H9 (cell line): ENCODE results near the gene EMC9. TPM values are rescaled to one million over a fixed set of nuclear protein-coding genes. Genes with fewer than 3 reads are reported as not detected.

Experiments used
- DNase-seq: peaks from one replicate; pipeline ENCODE4 v3.0.0-alpha.2; 2017
- H2AFZ ChIP-seq: one replicate; pipeline ENCODE4 v1.6.1; 2013; ENCODE audit warnings: mild to moderate bottlenecking, low read length, control low read depth, moderate library complexity
- H2AK5ac ChIP-seq: 2 replicates; pipeline ENCODE4 v1.6.1; 2013; ENCODE audit warnings: low read length, control low read depth, mixed read lengths; ENCODE audit not compliant: insufficient read length
- H2BK120ac ChIP-seq: one replicate; pipeline ENCODE4 v1.6.1; 2013; ENCODE audit warnings: low read depth, mild to moderate bottlenecking, low read length, control low read depth, inconsistent platforms; ENCODE audit not compliant: poor library complexity, severe bottlenecking
- H2BK12ac ChIP-seq: 2 replicates; pipeline ENCODE4 v1.6.1; 2013; ENCODE audit warnings: low read length, control low read depth, mixed read lengths, low read depth; ENCODE audit not compliant: insufficient read length
- H2BK15ac ChIP-seq: 2 replicates; pipeline ENCODE4 v1.6.1; 2013; ENCODE audit warnings: low read depth, low read length, control low read depth
- H2BK20ac ChIP-seq: one replicate; pipeline ENCODE4 v1.6.1; 2013; ENCODE audit warnings: low read depth, mild to moderate bottlenecking, low read length, control low read depth, inconsistent platforms; ENCODE audit not compliant: poor library complexity, severe bottlenecking
- H2BK5ac ChIP-seq: 2 replicates; pipeline ENCODE4 v1.6.1; 2013; ENCODE audit warnings: low read length, control low read depth, mixed read lengths; ENCODE audit not compliant: insufficient read length
- H3K14ac ChIP-seq: 2 replicates; pipeline ENCODE4 v1.6.1; 2013; ENCODE audit warnings: low read length, control low read depth; ENCODE audit not compliant: insufficient read depth
- H3K18ac ChIP-seq: 2 replicates; pipeline ENCODE4 v1.6.1; 2013; ENCODE audit warnings: low read depth, mild to moderate bottlenecking, mixed read lengths, low read length, control low read depth; ENCODE audit not compliant: insufficient read length
- H3K23ac ChIP-seq: 2 replicates; pipeline ENCODE4 v1.6.1; 2013; ENCODE audit warnings: low read length, control low read depth, mixed read lengths, low read depth; ENCODE audit not compliant: insufficient read length
- H3K23me2 ChIP-seq: 2 replicates; pipeline ENCODE4 v1.6.1; 2013; ENCODE audit warnings: low read depth, mild to moderate bottlenecking, mixed read lengths, low read length, control low read depth; ENCODE audit not compliant: insufficient read length, poor library complexity, severe bottlenecking
- H3K27ac ChIP-seq: 2 replicates; pipeline ENCODE4 v1.5.1; 2013; ENCODE audit warnings: low read length, control low read depth, mixed read lengths, low read depth; ENCODE audit not compliant: insufficient read length
- H3K27me3 ChIP-seq: 2 replicates; pipeline ENCODE4 v1.6.1; 2013; ENCODE audit warnings: low read length, control low read depth, inconsistent platforms; ENCODE audit not compliant: insufficient read depth
- H3K4ac ChIP-seq: 2 replicates; pipeline ENCODE4 v1.6.1; 2013; ENCODE audit warnings: low read depth, mild to moderate bottlenecking, control low read depth, inconsistent platforms, low read length, moderate library complexity
- H3K4me1 ChIP-seq: 2 replicates; pipeline ENCODE4 v1.6.1; 2013; ENCODE audit warnings: low read length, control low read depth, inconsistent platforms; ENCODE audit not compliant: insufficient read depth
- H3K4me2 ChIP-seq: 2 replicates; pipeline ENCODE4 v1.6.1; 2013; ENCODE audit warnings: low read length, control low read depth, mixed read lengths; ENCODE audit not compliant: insufficient read length, insufficient read depth
- H3K56ac ChIP-seq: 2 replicates; pipeline ENCODE4 v1.6.1; 2013; ENCODE audit warnings: low read depth, mild to moderate bottlenecking, mixed read lengths, low read length, control low read depth; ENCODE audit not compliant: insufficient read length
- H3K79me1 ChIP-seq: 2 replicates; pipeline ENCODE4 v1.6.1; 2013; ENCODE audit warnings: low read depth, mild to moderate bottlenecking, moderate library complexity, low read length, control low read depth, inconsistent platforms; ENCODE audit not compliant: insufficient read depth, poor library complexity, severe bottlenecking
- H3K79me2 ChIP-seq: 2 replicates; pipeline ENCODE4 v1.6.1; 2013; ENCODE audit warnings: low read length, control low read depth, inconsistent platforms; ENCODE audit not compliant: insufficient read depth
- H3K9ac ChIP-seq: 2 replicates; pipeline ENCODE4 v1.6.1; 2013; ENCODE audit warnings: low read length, control low read depth, mixed read lengths; ENCODE audit not compliant: insufficient read length; ENCODE audit errors: extremely low read depth
- H3K9me3 ChIP-seq: one replicate; pipeline ENCODE4 v1.6.1; 2013; ENCODE audit warnings: low read depth, low read length, inconsistent platforms; ENCODE audit not compliant: control insufficient read depth
- H3T11ph ChIP-seq: one replicate; pipeline ENCODE4 v1.6.1; 2013; ENCODE audit warnings: mild to moderate bottlenecking, low read length, control low read depth, inconsistent platforms
- H4K20me1 ChIP-seq: one replicate; pipeline ENCODE4 v1.6.1; 2013; ENCODE audit not compliant: control insufficient read depth, insufficient read length, insufficient read depth
- H4K5ac ChIP-seq: 2 replicates; pipeline ENCODE4 v1.6.1; 2013; ENCODE audit warnings: low read depth, mild to moderate bottlenecking, mixed read lengths, low read length, control low read depth; ENCODE audit not compliant: insufficient read length
- H4K8ac ChIP-seq: replicated peaks from 2 replicates; pipeline ENCODE4 v1.6.1; 2013; ENCODE audit warnings: low read length, control low read depth, mixed read lengths, low read depth; ENCODE audit not compliant: insufficient read length
- H4K91ac ChIP-seq: 2 replicates; pipeline ENCODE4 v1.6.1; 2013; ENCODE audit warnings: low read depth, mild to moderate bottlenecking, moderate library complexity, mixed read lengths, low read length, control low read depth; ENCODE audit not compliant: insufficient read length
- H3K27ac Mint-ChIP-seq, 3 experiments: 2 replicates in 2 of 3; 3 replicates in 1 of 3; pipeline ENCODE4 v1.8.0; 2020 to 2021; ENCODE audit warnings: mixed read lengths in 3 of 3, mild to moderate bottlenecking in 1 of 3, moderate library complexity in 1 of 3
- H3K27me3 Mint-ChIP-seq: 2 replicates; pipeline ENCODE4 v1.8.0; 2021; ENCODE audit warnings: low read depth, mild to moderate bottlenecking, moderate library complexity, mixed read lengths
- H3K36me3 Mint-ChIP-seq, 3 experiments: 2 replicates in 2 of 3; 3 replicates in 1 of 3; pipeline ENCODE4 v1.8.0; 2020 to 2021; ENCODE audit warnings: low read depth in 3 of 3, mixed read lengths in 3 of 3; ENCODE audit not compliant: insufficient read depth in 1 of 3
- H3K4me1 Mint-ChIP-seq, 2 experiments: 2 replicates each; pipeline ENCODE4 v1.8.0; 2020; ENCODE audit warnings: mixed read lengths in 2 of 2
- H3K4me3 Mint-ChIP-seq, 2 experiments: 2 replicates in 1 of 2; 3 replicates in 1 of 2; pipeline ENCODE4 v1.8.0; 2020 to 2021; ENCODE audit warnings: mild to moderate bottlenecking in 2 of 2, mixed read lengths in 2 of 2, moderate library complexity in 1 of 2
- H3K9me3 Mint-ChIP-seq, 2 experiments: 2 replicates in 1 of 2; 3 replicates in 1 of 2; pipeline ENCODE4 v1.8.0; 2020; ENCODE audit warnings: mild to moderate bottlenecking in 2 of 2, mixed read lengths in 2 of 2, moderate library complexity in 1 of 2
- WGBS: extraction: QIAGEN DNeasy Blood & Tissue Kit; methylation state at CpG from one replicate; pipeline ENCODE4 v1.1.7; 2013; ENCODE audit warnings: missing lambda C conversion rate, low lambda C conversion rate, mixed read lengths; ENCODE audit not compliant: insufficient read length; ENCODE audit errors: extremely low coverage; 5-methylcytosine and 5-hydroxymethylcytosine counted together
- total RNA-seq: library from RNA; stranded (reverse); gene quantifications from 2 replicates; pipeline ENCODE4 v1.2.1, GENCODE V29; 2021
- TF ChIP-seq, protein P1 (sequence below): fragments of 200-600 bp; sonication (generic); conservative IDR thresholded peaks from 3 replicates; pipeline ENCODE4 v1.8.0; 2021; ENCODE audit warnings: antibody characterized with exemption, mild to moderate bottlenecking

EMC9 gene
- total RNA-seq, 1 experiment from 2014 or later: 52.9 TPM

DNA sequence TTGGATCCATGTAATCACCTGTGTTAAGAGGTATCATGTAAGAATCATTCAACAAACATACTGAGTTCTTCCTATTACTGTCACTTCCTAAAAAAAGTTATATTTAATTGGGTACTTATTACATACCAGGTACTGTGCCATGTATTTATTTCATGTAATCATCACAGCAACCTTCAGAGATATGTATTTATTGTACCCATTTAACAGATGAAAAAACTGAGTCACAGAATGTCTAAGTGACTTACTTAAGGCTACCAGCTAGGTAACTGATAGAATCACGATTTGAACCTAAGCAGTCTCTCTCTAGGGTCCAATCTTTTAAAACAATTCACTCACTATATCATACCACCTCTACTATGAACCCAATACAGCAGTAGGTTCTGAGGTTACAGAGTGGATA lies 3.1 kb upstream of the EMC9 start:
- Histone ChIP-seq H3K14ac (no peak overlapping the region), H2BK15ac (no peak overlapping the region), H3K27ac (no peak overlapping the region), H3K56ac (no peak overlapping the region), H3K79me2 (peaks cover 10% of the 10 kb centered on the region; the same call in 1 of the 2 replicates), H2BK20ac (no peak overlapping the region), H2BK12ac (no peak overlapping the region), H2AK5ac (no peak overlapping the region), H4K5ac (no peak overlapping the region), H3K4me2 (no peak overlapping the region), H2AFZ (no peak overlapping the region), H3K27me3 (no peaks in the 10 kb centered on the region), H4K8ac (no peak overlapping the region), H3K9me3 (no peaks in the 10 kb centered on the region), H3K23ac (no peak overlapping the region), H3K4ac (no peak overlapping the region), H3K18ac (no peak overlapping the region), H3K79me1 (peaks cover 5% of the 10 kb centered on the region), H4K20me1 (no peaks in the 10 kb centered on the region), H3K23me2 (peaks cover 19% of the 10 kb centered on the region), H2BK5ac (no peak overlapping the region), H4K91ac (no peak overlapping the region), H3K9ac (no peak overlapping the region), H3K4me1 (no peaks in the 10 kb centered on the region), H3T11ph (no peak overlapping the region), H2BK120ac (no peak overlapping the region)
- H3K4me1 Mint-ChIP-seq: peaks cover 29 to 31% of the 10 kb centered on the region in 2 experiments
- H3K36me3 Mint-ChIP-seq: peaks cover 7 to 44% (median 43%) of the 10 kb centered on the region in 3 experiments
- no peaks in the 10 kb centered on the region for H3K27me3 Mint-ChIP-seq
- TF ChIP-seq, protein P1, sequence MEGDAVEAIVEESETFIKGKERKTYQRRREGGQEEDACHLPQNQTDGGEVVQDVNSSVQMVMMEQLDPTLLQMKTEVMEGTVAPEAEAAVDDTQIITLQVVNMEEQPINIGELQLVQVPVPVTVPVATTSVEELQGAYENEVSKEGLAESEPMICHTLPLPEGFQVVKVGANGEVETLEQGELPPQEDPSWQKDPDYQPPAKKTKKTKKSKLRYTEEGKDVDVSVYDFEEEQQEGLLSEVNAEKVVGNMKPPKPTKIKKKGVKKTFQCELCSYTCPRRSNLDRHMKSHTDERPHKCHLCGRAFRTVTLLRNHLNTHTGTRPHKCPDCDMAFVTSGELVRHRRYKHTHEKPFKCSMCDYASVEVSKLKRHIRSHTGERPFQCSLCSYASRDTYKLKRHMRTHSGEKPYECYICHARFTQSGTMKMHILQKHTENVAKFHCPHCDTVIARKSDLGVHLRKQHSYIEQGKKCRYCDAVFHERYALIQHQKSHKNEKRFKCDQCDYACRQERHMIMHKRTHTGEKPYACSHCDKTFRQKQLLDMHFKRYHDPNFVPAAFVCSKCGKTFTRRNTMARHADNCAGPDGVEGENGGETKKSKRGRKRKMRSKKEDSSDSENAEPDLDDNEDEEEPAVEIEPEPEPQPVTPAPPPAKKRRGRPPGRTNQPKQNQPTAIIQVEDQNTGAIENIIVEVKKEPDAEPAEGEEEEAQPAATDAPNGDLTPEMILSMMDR: no peak
- no peak overlapping the region for H3K4me3 Mint-ChIP-seq
- WGBS: no CpG with 5 or more reads among the region's 1 CpG
- H3K27ac Mint-ChIP-seq: no peak overlapping the region
- no peak for DNase-seq
- no peaks in the 10 kb centered on the region for H3K9me3 Mint-ChIP-seq
